HEK293 (cell line): Measurements from ENCODE around the gene TLL2.

ENCODE experiments used
- CTCF ChIA-PET: fragments of 350-600 bp; formaldehyde crosslinking; extraction: SDS; loops from one replicate; lab custom pipeline; 2021; ENCODE audit warnings: antibody characterized with exemption; lab: Yijun Ruan, JAX
- POLR2A ChIA-PET: fragments of 300-600 bp; formaldehyde crosslinking; extraction: SDS; loops from one replicate; lab custom pipeline; 2020; ENCODE audit warnings: antibody characterized with exemption, inconsistent platforms; lab: Yijun Ruan, JAX
- H3K27ac ChIP-seq: fragments of 200-500 bp; sonication (Bioruptor generic); 2 replicates; pipeline ENCODE4 v1.5.1; 2014; ENCODE audit warnings: low read depth, low read length, control low read depth, inconsistent platforms; ENCODE audit errors: extremely low read depth
- H3K36me3 ChIP-seq, 2 experiments: fragments of 200-500 bp in 1 of 2; sonication (Bioruptor generic) in 1 of 2; 1 replicate in 1 of 2; 2 replicates in 1 of 2; pipeline ENCODE4 v1.5.1; 2014 to 2017; ENCODE audit warnings: inconsistent platforms in 2 of 2, low read length in 2 of 2; ENCODE audit not compliant: control insufficient read depth in 2 of 2, insufficient read depth in 1 of 2
- H3K4me1 ChIP-seq: fragments of 200-500 bp; sonication (Bioruptor generic); 2 replicates; pipeline ENCODE4 v1.5.1; 2014; ENCODE audit warnings: mild to moderate bottlenecking, low read length, inconsistent platforms; ENCODE audit not compliant: control insufficient read depth, insufficient read depth
- H3K4me3 ChIP-seq: 2 replicates; pipeline ENCODE4 v1.5.1; 2011; ENCODE audit warnings: low read depth, mild to moderate bottlenecking, control low read depth, low read length, moderate library complexity
- H3K9me3 ChIP-seq: fragments of 200-500 bp; sonication (Bioruptor generic); 2 replicates; pipeline ENCODE4 v1.5.1; 2014; ENCODE audit warnings: low read depth, low read length, inconsistent platforms; ENCODE audit not compliant: control insufficient read depth, insufficient read depth
- EGR2 ChIP-seq: fragments of 450-650 bp; formaldehyde crosslinking; IDR thresholded peaks from 2 replicates; pipeline ENCODE4 v1.5.1; 2016; ENCODE audit warnings: low read depth, missing biosample characterization, missing genetic modification characterization
- GFI1B ChIP-seq: fragments of 450-650 bp; formaldehyde crosslinking; IDR thresholded peaks from 2 replicates; pipeline ENCODE4 v1.5.1; 2016; ENCODE audit warnings: missing biosample characterization, missing genetic modification characterization
- KLF8 ChIP-seq: fragments of 450-650 bp; formaldehyde crosslinking; IDR thresholded peaks from 2 replicates; pipeline ENCODE4 v1.5.1; 2016; ENCODE audit warnings: missing biosample characterization, missing genetic modification characterization
- SCRT2 ChIP-seq: fragments of 450-650 bp; formaldehyde crosslinking; IDR thresholded peaks from 2 replicates; pipeline ENCODE4 v1.5.1; 2016; ENCODE audit warnings: missing biosample characterization, missing genetic modification characterization
- ZBTB1 ChIP-seq: fragments of 450-650 bp; formaldehyde crosslinking; IDR thresholded peaks from 2 replicates; pipeline ENCODE4 v1.5.1; 2016; ENCODE audit warnings: missing biosample characterization, missing genetic modification characterization
- ZBTB20 ChIP-seq: fragments of 450-650 bp; formaldehyde crosslinking; IDR thresholded peaks from 2 replicates; pipeline ENCODE4 v1.5.1; 2016; ENCODE audit warnings: missing biosample characterization, missing genetic modification characterization
- ZBTB48 ChIP-seq: fragments of 450-650 bp; formaldehyde crosslinking; IDR thresholded peaks from 2 replicates; pipeline ENCODE4 v1.5.1; 2016; ENCODE audit warnings: missing biosample characterization, missing genetic modification characterization
- ZBTB6 ChIP-seq: fragments of 450-650 bp; formaldehyde crosslinking; IDR thresholded peaks from 2 replicates; pipeline ENCODE4 v1.5.1; 2017; ENCODE audit warnings: missing biosample characterization, missing genetic modification characterization
- ZFHX2 ChIP-seq: fragments of 450-650 bp; formaldehyde crosslinking; conservative IDR thresholded peaks from 2 replicates; pipeline ENCODE4 v1.5.1; 2016; ENCODE audit warnings: missing biosample characterization, missing genetic modification characterization
- ZNF132 ChIP-seq: fragments of 450-650 bp; formaldehyde crosslinking; IDR thresholded peaks from 2 replicates; pipeline ENCODE4 v1.5.1; 2017; ENCODE audit warnings: missing biosample characterization, missing genetic modification characterization, borderline replicate concordance
- ZNF138 ChIP-seq: fragments of 450-650 bp; formaldehyde crosslinking; IDR thresholded peaks from 2 replicates; pipeline ENCODE4 v1.5.1; 2016; ENCODE audit warnings: missing biosample characterization, missing genetic modification characterization, borderline replicate concordance
- ZNF175 ChIP-seq: fragments of 450-650 bp; formaldehyde crosslinking; IDR thresholded peaks from 2 replicates; pipeline ENCODE4 v1.5.1; 2016; ENCODE audit warnings: missing biosample characterization, missing genetic modification characterization
- ZNF394 ChIP-seq: fragments of 450-650 bp; formaldehyde crosslinking; IDR thresholded peaks from 2 replicates; pipeline ENCODE4 v1.5.1; 2016; ENCODE audit warnings: missing biosample characterization, missing genetic modification characterization, mild to moderate bottlenecking, moderate library complexity, borderline replicate concordance
- ZNF513 ChIP-seq: fragments of 450-650 bp; IDR thresholded peaks from 2 replicates; pipeline ENCODE4 v1.5.1; 2018; ENCODE audit warnings: missing biosample characterization, missing genetic modification characterization
- ZNF529 ChIP-seq: fragments of 450-650 bp; formaldehyde crosslinking; IDR thresholded peaks from 2 replicates; pipeline ENCODE4 v1.5.1; 2017; ENCODE audit warnings: missing genetic modification characterization, missing biosample characterization; ENCODE audit not compliant: insufficient replicate concordance
- TF ChIP-seq, protein P1 (sequence below): fragments of 450-650 bp; formaldehyde crosslinking; IDR thresholded peaks from 2 replicates; pipeline ENCODE4 v1.5.1; 2016; ENCODE audit warnings: missing biosample characterization, missing genetic modification characterization

The TLL2 gene

GRCh38 chr10:96505150-96506136 is 8.3 kb downstream of the TLL2 start:
- H3K36me3 ChIP-seq: no peaks in the 10 kb centered on the region
- POLR2A ChIA-PET: no interaction called here
- TF ChIP-seq ZNF513 (no peak), EGR2 (tag by site-specific recombination) (peak; percentile 68), ZBTB6 (tag by site-specific recombination) (no peak), SCRT2 (tag by site-specific recombination) (peak; percentile 42; the same call in 1 of the 2 replicates), ZNF132 (tag by site-specific recombination) (no peak), ZNF394 (tag by site-specific recombination) (no peak), ZBTB1 (no peak), ZFHX2 (tag by site-specific recombination) (peak; percentile 79)
- TF ChIP-seq, protein P1, sequence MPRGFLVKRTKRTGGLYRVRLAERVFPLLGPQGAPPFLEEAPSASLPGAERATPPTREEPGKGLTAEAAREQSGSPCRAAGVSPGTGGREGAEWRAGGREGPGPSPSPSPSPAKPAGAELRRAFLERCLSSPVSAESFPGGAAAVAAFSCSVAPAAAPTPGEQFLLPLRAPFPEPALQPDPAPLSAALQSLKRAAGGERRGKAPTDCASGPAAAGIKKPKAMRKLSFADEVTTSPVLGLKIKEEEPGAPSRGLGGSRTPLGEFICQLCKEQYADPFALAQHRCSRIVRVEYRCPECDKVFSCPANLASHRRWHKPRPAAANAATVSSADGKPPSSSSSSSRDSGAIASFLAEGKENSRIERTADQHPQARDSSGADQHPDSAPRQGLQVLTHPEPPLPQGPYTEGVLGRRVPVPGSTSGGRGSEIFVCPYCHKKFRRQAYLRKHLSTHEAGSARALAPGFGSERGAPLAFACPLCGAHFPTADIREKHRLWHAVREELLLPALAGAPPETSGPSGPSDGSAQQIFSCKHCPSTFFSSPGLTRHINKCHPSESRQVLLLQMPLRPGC (tag by site-specific recombination): no peak
- TF ChIP-seq, all 188 proteins: peak for 3

DNA sequence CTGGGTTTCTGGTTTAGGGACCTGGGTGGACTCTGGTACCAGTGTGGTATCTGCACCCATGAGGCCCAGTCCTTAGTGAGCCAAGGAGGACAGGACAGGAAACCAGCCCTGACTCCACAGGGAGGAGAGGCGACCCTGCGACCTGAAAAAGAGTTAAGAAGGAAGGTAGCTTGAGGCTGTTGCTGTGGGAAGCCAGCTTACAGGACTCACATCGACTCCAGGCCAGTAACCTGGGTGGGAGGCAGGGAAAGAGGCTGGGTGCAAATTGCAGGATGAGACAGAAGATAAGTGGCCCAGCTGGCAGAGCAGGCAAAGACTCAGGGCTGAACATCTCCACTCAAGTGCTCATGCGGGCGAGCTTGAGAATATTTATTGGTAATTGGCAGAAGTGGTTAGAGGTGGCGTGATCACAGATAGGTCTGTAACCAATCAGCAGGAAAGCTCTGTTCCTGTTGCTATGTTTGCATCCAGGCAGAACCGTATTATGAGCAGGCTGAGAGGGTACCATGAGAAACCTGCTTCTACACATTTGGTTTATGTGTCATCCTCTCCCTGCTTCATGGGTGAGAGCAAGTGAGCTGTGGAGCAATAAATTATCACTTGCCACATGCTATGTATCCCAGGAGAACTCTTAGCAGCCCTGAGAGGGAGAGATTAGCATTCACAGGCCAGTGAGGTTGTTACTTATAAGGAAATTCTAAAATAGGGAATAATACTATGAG is 11.0 kb downstream of the TLL2 start:
- ChIA-PET CTCF (interaction anchor here (0.6 to 3.5 kb wide), 7 partner anchors 7 to 132 kb away, joined by 3 to 20 read pairs (median 4); partner anchors contain the start of gene TLL2), POLR2A (no interaction called here)
- Histone ChIP-seq H3K36me3 (no peaks in the 10 kb centered on the region), H3K4me3 (no peak overlapping the region), H3K4me1 (no peaks in the 10 kb centered on the region), H3K27ac (no peak overlapping the region), H3K9me3 (no peaks in the 10 kb centered on the region)
- TF ChIP-seq ZNF529 (tag by site-specific recombination): no peak
- TF ChIP-seq ZBTB20 (tag by site-specific recombination): no peak
- no peak for TF ChIP-seq ZNF138 (tag by site-specific recombination)
- TF ChIP-seq GFI1B (tag by site-specific recombination): no peak
- TF ChIP-seq ZNF175: no peak
- no peak for TF ChIP-seq ZBTB48 (tag by site-specific recombination)
- no peak for TF ChIP-seq KLF8 (tag by site-specific recombination)

More at GRCh38 chr10:96505150-96506136, 8.3 kb downstream of the TLL2 start:
- CTCF ChIA-PET: no interaction called here
- Histone ChIP-seq H3K4me3 (no peak overlapping the region), H3K9me3 (no peaks in the 10 kb centered on the region), H3K4me1 (no peaks in the 10 kb centered on the region), H3K27ac (no peak overlapping the region)
